ENCODE data around the gene C6orf58. TPM values are rescaled to one million over a fixed set of nuclear protein-coding genes. Genes with fewer than 3 reads are reported as not detected.

The C6orf58 gene
- total and polyA plus RNA-seq, 12 donors, result 0.22 TPM; not detected in 11

DNA sequence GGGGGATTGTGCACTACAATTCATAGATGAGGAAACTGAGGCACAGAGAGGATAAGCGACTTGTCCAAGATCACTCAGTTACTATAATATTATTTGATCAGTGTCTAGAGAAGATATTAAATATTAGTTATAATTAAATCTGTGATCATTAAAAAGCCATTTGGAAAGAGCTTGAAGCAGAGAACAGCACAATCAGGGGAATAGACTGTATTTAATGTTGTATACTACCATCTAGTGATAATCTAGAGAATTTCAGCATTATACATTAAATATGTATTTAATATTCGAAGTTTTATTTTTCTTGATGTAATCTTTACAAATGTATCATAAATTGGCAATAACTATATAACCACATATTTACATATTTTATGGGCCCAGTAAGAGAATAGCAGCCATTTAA, 37.7 kb upstream of the C6orf58 start:
- 25 to 33% (median 28%) methylated on average over 2 of the region's 2 CpGs for WGBS, 4 donors
- Histone ChIP-seq H3K4me3 (no peak overlapping the region), H3K36me3 (replicated peaks in 1 of 2) (no peaks in the 10 kb centered on the region), H3K27ac (no peak overlapping the region), H3K4me1 (replicated peaks in 1 of 2) (no peaks in the 10 kb centered on the region), H3K9me3 (replicated peaks in 1 of 3) (no peaks in the 10 kb centered on the region), H3K27me3 (no peaks in the 10 kb centered on the region)
- intact Hi-C loops (cut with DNase I), result loop anchor here in 1 of 2 donors (5.0 kb wide), 1 partner anchor 77 kb away; no protein-coding TSS in a partner anchor
- DNase-seq, result no peak
- TF ChIP-seq CTCF (IDR thresholded peaks at IDR 0.05) (peak; percentile 34 to 68 (median 52)), POLR2A (IDR thresholded peaks at IDR 0.05) (no peak)

GRCh38 chr6:127547215-127547614, 29.8 kb upstream of the C6orf58 start:
- H3K27me3 ChIP-seq, result peaks cover 15% of the 10 kb centered on the region
- no peak overlapping the region for H3K4me3 ChIP-seq
- H3K36me3 ChIP-seq (replicated peaks in 1 of 2), result no peaks in the 10 kb centered on the region
- DNase-seq, result no peak
- H3K27ac ChIP-seq, result no peak overlapping the region
- H3K4me1 ChIP-seq (replicated peaks in 1 of 2), result no peaks in the 10 kb centered on the region
- intact Hi-C loops (cut with DNase I), result loop anchor here (10.0 kb wide), 1 partner anchor 242 kb away; no protein-coding TSS in a partner anchor
- no peaks in the 10 kb centered on the region for H3K9me3 ChIP-seq (replicated peaks in 1 of 3)
- WGBS, 4 donors, result 12 to 31% (median 14%) methylated on average over 1 of the region's 1 CpG
- TF ChIP-seq POLR2A (IDR thresholded peaks at IDR 0.05), result no peak
- TF ChIP-seq CTCF (IDR thresholded peaks at IDR 0.05), result peak in 3 of 6 experiments; percentile 6 to 27 (median 7)

DNA sequence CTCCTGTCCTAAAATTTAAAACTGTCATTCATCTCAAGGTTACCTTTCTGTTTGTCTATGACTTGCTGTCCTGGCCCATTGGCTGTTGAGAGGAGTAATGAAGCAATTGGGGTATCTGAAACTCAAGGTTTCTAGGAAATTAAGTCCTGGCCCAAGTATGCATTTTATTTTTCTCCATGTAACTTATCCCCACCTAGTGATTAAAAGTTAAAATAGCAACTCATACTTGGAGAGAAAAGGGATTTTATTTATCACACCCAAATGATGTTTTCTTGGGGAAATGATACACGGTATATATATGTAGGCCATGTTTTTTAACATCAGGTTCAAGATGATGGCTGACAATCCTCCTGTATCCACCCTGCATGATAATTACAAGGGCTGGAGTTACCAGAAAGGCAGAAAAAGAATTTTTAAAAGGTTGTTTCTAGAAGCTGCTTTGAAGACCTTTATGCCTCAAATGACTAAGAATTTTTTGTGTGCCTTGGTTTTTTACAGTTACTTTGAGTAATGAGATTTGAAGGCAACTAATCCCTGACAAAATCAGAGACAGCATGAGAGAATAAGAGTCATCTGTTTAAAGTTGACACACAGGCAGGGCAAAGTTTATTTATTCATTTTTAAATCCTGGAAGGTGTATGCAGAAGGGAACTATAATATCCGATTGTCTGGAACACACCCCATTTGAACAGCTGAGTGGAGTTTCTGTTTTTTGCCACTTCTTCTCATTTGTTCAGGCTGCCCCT, 28.9 kb upstream of the C6orf58 start:
- WGBS, 4 donors, result 54 to 66% (median 59%) methylated on average over 2 of the region's 2 CpGs
- intact Hi-C loops (cut with DNase I), result loop anchor here (10.0 kb wide), 1 partner anchor 243 kb away; no protein-coding TSS in a partner anchor
- H3K36me3 ChIP-seq (replicated peaks in 1 of 2), result no peaks in the 10 kb centered on the region
- no peak overlapping the region for H3K27ac ChIP-seq
- TF ChIP-seq CTCF (IDR thresholded peaks at IDR 0.05) (peak in 1 of 6 experiments; percentile 7), POLR2A (IDR thresholded peaks at IDR 0.05) (no peak)
- no peak overlapping the region for H3K4me3 ChIP-seq
- H3K9me3 ChIP-seq (replicated peaks in 1 of 3), result no peaks in the 10 kb centered on the region
- DNase-seq, result no peak
- peaks cover 15% of the 10 kb centered on the region for H3K27me3 ChIP-seq
- no peaks in the 10 kb centered on the region for H3K4me1 ChIP-seq (replicated peaks in 1 of 2)

- Histone ChIP-seq H3K27me3 (peaks cover 15% of the 10 kb centered on the region), H3K27ac (no peak overlapping the region), H3K4me1 (replicated peaks in 1 of 2) (no peaks in the 10 kb centered on the region), H3K36me3 (replicated peaks in 1 of 2) (no peaks in the 10 kb centered on the region), H3K9me3 (replicated peaks in 1 of 3) (no peaks in the 10 kb centered on the region), H3K4me3 (no peak overlapping the region)
- intact Hi-C loops (cut with DNase I), result no loop called here
- DNase-seq, result no peak
- TF ChIP-seq CTCF (IDR thresholded peaks at IDR 0.05), result no peak
- TF ChIP-seq POLR2A (IDR thresholded peaks at IDR 0.05), result no peak
Measured at GRCh38 chr6:127550403-127550802, 26.6 kb upstream of the C6orf58 start.
